ENCODE data around the gene ANKRD33B.

DNA sequence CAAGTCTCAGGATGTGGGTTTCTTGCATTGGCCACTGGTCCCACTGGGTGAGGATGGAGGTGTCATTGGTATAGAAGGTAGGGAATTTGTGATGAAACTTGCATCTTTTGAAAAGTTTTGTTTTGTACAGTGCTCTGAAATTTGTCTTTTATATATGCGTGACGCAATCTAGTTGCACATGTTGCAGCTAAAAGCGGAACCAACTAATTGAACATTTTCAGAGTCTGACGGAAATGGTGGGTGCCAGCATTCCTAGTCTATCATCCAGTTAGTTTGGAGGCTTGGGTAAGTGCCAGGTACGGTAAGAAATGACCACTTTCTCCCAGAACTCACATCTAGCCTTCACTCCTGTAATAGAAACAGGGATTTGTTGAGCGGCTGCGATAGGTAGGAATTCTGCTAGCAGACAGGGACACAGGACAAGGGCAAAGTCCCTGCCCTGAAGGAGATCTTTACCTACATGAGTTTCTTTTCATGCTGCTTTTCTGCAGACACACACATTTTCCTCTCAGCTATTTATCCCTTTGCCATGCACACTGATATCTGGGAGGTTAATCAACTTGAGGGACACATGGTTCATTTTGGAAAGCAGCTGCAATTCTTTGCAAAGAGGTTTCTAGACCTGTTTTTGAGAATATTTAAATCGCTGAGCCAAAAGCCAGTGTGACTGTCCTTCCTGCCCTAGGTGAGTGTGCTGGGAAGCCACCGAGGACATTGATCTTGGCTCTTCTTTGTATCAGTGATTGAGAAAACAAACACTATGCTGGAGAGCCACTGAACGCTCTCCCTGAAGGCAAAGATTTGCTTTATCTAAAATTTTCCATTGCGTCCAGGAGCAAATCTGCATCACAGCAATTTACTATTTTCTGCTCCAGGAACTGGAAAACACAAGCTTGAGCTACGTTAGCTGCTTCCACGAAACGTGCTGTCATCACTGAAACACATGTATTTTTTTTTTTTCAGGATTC, 107.5 kb downstream of the ANKRD33B start:
- TF ChIP-seq, protein P1, sequence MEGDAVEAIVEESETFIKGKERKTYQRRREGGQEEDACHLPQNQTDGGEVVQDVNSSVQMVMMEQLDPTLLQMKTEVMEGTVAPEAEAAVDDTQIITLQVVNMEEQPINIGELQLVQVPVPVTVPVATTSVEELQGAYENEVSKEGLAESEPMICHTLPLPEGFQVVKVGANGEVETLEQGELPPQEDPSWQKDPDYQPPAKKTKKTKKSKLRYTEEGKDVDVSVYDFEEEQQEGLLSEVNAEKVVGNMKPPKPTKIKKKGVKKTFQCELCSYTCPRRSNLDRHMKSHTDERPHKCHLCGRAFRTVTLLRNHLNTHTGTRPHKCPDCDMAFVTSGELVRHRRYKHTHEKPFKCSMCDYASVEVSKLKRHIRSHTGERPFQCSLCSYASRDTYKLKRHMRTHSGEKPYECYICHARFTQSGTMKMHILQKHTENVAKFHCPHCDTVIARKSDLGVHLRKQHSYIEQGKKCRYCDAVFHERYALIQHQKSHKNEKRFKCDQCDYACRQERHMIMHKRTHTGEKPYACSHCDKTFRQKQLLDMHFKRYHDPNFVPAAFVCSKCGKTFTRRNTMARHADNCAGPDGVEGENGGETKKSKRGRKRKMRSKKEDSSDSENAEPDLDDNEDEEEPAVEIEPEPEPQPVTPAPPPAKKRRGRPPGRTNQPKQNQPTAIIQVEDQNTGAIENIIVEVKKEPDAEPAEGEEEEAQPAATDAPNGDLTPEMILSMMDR (conservative IDR thresholded peaks at IDR 0.05 in 1 of 2, IDR thresholded peaks at IDR 0.05 in 1 of 2; ENCODE audit: low read depth in 1 of 2, low read length in 2 of 2), result no peak
- TF ChIP-seq EZH2 (IDR thresholded peaks at IDR 0.05; ENCODE audit: low read length, missing control alignments), result no peak

Data from fibroblast of lung (primary cell).